ENCODE results near the gene CCDC187. TPM values are rescaled to one million over a fixed set of nuclear protein-coding genes. Genes with fewer than 3 reads are reported as not detected.
A peak's percentile ranks its signal among the peaks of the same experiment; 100 is the strongest.

CCDC187 gene
- total RNA-seq, 1 donor from 2014 or later: 1.4 TPM

- Mint-ChIP-seq H3K36me3 (ENCODE audit: insufficient read depth) (no peaks in the 10 kb centered on the region), H3K4me1 (ENCODE audit: low read depth) (peaks cover 4% of the 10 kb centered on the region), H3K27me3 (no peaks in the 10 kb centered on the region), H3K4me3 (ENCODE audit: low read depth) (no peak overlapping the region), H3K27ac (no peak overlapping the region), H3K9me3 (ENCODE audit: low read depth) (no peaks in the 10 kb centered on the region)
- DNase-seq (ENCODE audit: low spot score, unreplicated experiment): no peak
- no peak for TF ChIP-seq CTCF (IDR thresholded peaks at IDR 0.05; ENCODE audit: unreplicated experiment)
These were observed 27.9 kb upstream of the CCDC187 start for GRCh38 chr9:136331556-136332481.

DNA sequence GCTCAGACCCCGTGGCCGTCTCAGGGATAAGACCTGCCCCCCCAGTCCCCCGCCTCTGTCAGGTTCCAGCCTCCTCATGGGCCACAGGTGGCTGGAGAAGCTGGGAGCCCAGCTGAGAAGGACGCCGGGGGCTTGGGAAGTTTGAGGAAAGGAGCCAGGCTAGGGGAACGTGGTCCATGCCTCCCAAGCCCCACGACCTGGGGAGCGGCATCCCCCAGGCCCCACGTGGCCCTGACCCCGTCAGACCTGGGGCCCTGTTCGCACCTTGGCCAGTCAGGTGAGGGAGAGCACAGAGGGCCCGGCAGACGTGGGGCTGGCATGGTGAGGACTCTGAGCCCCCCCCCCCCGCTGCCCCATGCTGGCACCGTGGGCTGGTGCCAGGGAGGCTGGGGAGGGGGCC, 27.1 kb upstream of the CCDC187 start:
- Mint-ChIP-seq H3K4me1 (ENCODE audit: low read depth) (peaks cover 6% of the 10 kb centered on the region), H3K9me3 (ENCODE audit: low read depth) (no peaks in the 10 kb centered on the region), H3K27ac (no peak overlapping the region), H3K4me3 (ENCODE audit: low read depth) (no peak overlapping the region), H3K27me3 (no peaks in the 10 kb centered on the region), H3K36me3 (ENCODE audit: insufficient read depth) (no peaks in the 10 kb centered on the region)
- DNase-seq (ENCODE audit: low spot score, unreplicated experiment): no peak
- no peak for TF ChIP-seq CTCF (IDR thresholded peaks at IDR 0.05; ENCODE audit: unreplicated experiment)

- no peak for DNase-seq (ENCODE audit: low spot score, unreplicated experiment)
- no peak for TF ChIP-seq CTCF (IDR thresholded peaks at IDR 0.05; ENCODE audit: unreplicated experiment)
- no peaks in the 10 kb centered on the region for H3K27me3 Mint-ChIP-seq
- no peaks in the 10 kb centered on the region for H3K9me3 Mint-ChIP-seq (ENCODE audit: low read depth)
- no peaks in the 10 kb centered on the region for H3K36me3 Mint-ChIP-seq (ENCODE audit: insufficient read depth)
- H3K4me3 Mint-ChIP-seq (ENCODE audit: low read depth): peak overlapping the region; percentile 37
- no peak overlapping the region for H3K27ac Mint-ChIP-seq
- peaks cover 6% of the 10 kb centered on the region for H3K4me1 Mint-ChIP-seq (ENCODE audit: low read depth)
These were observed 26.6 kb upstream of the CCDC187 start for GRCh38 chr9:136330406-136330990.

GRCh38 chr9:136329636-136330405, 25.9 kb upstream of the CCDC187 start:
- Mint-ChIP-seq H3K4me3 (ENCODE audit: low read depth) (no peak overlapping the region), H3K27ac (no peak overlapping the region), H3K36me3 (ENCODE audit: insufficient read depth) (no peaks in the 10 kb centered on the region), H3K9me3 (ENCODE audit: low read depth) (no peaks in the 10 kb centered on the region), H3K4me1 (ENCODE audit: low read depth) (peaks cover 6% of the 10 kb centered on the region), H3K27me3 (no peaks in the 10 kb centered on the region)
- DNase-seq (ENCODE audit: low spot score, unreplicated experiment): no peak
- no peak for TF ChIP-seq CTCF (IDR thresholded peaks at IDR 0.05; ENCODE audit: unreplicated experiment)

- H3K27ac Mint-ChIP-seq: no peak overlapping the region
- H3K4me1 Mint-ChIP-seq (ENCODE audit: low read depth): peaks cover 6% of the 10 kb centered on the region
- no peak for TF ChIP-seq CTCF (IDR thresholded peaks at IDR 0.05; ENCODE audit: unreplicated experiment)
- DNase-seq (ENCODE audit: low spot score, unreplicated experiment): no peak
- peak overlapping the region; percentile 73 for H3K4me3 Mint-ChIP-seq (ENCODE audit: low read depth)
- H3K27me3 Mint-ChIP-seq: no peaks in the 10 kb centered on the region
- no peaks in the 10 kb centered on the region for H3K36me3 Mint-ChIP-seq (ENCODE audit: insufficient read depth)
- H3K9me3 Mint-ChIP-seq (ENCODE audit: low read depth): no peaks in the 10 kb centered on the region
These were observed 25.3 kb upstream of the CCDC187 start for GRCh38 chr9:136329211-136329627.
